GM18873 (cell line): ENCODE results near the gene C18orf54.
"Not testable (repeated sequence)": the region's sequence is repeated elsewhere in the genome, so short reads cannot be mapped to it uniquely, and the experiment has no call there.

Source experiments
- ATAC-seq: cut with Tn5 transposase; IDR thresholded peaks from one replicate; pipeline ENCODE4 v1.9.1; 2021; ENCODE audit warnings: mild to moderate bottlenecking, moderate library complexity, moderate number of reproducible peaks; ENCODE audit not compliant: unreplicated experiment, low FRiP score

The C18orf54 gene

DNA sequence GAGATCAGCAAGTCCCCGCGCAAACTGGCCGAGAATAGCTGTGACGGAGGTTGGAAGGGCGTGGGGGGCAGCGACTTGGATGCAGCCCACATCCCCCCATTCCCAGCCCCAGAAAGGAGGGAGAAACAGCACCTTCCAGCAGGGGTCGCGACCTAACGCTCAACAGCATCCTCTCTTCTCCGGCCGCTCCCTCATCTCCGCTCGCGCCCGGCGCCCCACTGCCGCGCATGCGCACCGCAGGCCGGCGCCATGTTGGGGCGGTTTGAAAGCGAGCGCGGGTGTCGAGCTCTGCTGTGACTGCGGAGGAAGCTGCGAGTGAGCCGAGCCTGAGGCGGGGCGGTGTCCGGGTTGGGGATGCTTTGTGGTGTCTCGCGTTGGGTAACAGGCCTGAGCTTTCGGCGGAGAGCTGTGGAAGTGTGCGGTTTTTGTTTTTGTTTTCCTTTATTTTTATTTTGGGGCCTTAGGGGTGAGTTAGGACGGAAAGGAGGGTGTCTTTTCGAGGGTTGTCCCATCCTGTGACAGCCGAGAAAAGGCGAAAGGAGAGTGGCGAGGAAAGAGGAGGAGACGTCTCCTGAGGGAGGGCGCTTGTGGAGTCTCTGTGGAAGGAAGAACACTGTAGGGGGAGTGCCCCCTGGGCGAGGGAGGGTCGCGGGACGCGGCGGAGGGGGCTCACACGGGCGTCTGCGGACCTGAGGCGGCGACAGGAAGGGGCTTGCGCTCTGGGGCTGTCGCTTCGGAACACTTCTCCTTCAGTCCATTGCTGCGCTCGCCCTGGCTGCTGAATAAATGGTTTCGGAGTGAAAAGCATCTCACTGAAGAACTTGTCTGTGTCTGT lies at the start of gene C18orf54, which contains the start of gene STARD6:
Gene C18orf54, plus strand, starts transcription at position 247 of the 835 bp plus-strand sequence. CDS start 2,667 bp downstream, outside the sequence.
Gene STARD6, minus strand, starts transcription at position 199 of the 835 bp plus-strand sequence. CDS start 3,285 bp downstream, outside the sequence.
- peak; percentile 91 for ATAC-seq

GRCh38 chr18:54309564-54309963 lies 48.1 kb upstream of the C18orf54 start:
- not testable (repeated sequence) for ATAC-seq

GRCh38 chr18:54316071-54316820 lies 41.5 kb upstream of the C18orf54 start:
- ATAC-seq = no peak

DNA sequence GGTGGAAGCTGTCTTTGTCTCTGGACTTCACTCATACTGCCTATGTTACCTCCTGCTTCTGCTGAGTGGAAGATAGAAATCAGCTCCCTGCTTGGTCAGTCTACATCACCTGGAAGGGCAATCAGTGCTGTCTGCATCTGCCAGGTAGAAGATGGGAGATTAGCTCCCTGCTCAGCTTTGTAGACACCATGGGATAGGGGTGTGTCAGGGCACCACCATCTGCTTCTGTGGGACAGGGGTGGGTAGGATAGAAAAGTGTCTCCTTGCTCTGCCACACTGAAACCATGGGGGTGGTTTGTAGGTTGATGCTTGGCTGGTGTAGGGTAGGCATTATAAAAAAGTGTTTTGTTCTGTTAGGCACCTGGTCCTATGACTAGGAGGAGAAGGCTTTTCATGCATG lies 34.1 kb upstream of the C18orf54 start:
- ATAC-seq = no peak

DNA sequence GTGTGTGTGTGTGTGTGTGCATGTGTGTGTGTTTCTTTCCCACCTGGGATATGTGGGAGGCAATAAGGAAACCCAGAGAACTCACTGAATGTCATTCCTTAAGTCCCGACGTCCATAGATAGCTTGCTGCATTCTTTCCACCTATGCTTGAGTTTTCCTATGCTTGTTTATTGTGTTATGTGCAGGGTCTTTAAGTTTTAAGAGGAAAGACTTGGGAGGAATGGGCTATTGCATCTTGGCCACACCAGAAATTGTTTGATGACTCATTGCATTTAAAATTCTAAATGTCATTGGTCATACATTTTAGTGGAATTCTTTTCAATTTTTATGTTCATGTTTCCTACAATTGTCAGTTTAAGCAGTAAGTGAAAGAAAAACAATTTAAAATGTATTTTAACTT lies 33.7 kb upstream of the C18orf54 start:
- ATAC-seq = no peak

- no peak for ATAC-seq
Observed at GRCh38 chr18:54327818-54328217, 29.9 kb upstream of the C18orf54 start.

GRCh38 chr18:54329787-54330186 lies 27.9 kb upstream of the C18orf54 start:
- ATAC-seq = no peak

GRCh38 chr18:54330768-54331548 lies 26.7 kb upstream of the C18orf54 start:
- ATAC-seq = no peak

- ATAC-seq = no peak
Observed at GRCh38 chr18:54335638-54336173, 22.0 kb upstream of the C18orf54 start.

DNA sequence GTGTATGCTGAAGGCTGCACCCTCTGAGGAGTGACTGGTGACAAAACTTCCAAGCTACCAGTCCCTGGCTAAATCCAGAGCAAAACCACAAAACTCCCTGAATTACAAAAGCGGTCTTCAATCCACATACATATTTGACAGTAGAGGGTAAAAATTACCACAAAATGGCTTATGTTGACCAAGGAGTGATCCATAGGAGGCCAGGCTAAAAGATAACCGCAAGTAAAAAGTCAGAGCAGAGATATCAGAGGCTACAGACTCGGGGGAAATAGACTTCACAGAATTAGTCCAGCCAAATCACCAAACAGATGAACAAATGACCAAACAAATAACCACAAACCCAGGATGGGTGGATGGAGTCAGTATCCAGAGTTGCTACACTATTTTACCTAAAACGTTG lies 19.5 kb upstream of the C18orf54 start:
- no peak for ATAC-seq

GRCh38 chr18:54351186-54351585 lies 6.5 kb upstream of the C18orf54 start:
- no peak for ATAC-seq

DNA sequence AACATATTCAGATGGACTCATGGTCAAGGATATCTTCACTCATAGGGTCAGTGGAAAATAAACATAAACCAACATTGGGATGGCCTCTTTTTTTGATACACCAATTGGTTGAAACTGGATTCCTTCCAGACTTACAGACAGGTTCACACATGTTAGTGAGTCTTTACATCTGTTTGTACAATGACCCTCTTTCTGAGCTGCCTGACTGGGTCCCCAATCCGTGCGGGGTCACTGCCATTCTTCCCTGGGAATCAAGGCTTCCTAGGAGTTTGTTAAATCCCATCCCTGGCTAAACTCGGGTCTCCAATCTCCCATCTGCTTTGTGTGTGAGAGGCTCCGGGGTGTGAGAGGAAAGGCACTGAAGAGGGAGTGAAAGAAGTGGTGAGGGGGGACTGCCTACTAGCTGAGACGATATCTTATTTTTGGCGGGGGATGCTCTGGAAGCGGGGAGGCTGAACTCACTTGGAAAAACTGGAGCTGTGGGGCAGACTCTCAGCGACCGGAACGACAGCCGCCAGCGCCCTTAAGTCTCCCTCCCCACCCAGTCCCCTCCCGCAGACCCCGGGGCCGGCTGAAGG lies 535 bp upstream of the C18orf54 start:
- peak; percentile 6 for ATAC-seq

DNA sequence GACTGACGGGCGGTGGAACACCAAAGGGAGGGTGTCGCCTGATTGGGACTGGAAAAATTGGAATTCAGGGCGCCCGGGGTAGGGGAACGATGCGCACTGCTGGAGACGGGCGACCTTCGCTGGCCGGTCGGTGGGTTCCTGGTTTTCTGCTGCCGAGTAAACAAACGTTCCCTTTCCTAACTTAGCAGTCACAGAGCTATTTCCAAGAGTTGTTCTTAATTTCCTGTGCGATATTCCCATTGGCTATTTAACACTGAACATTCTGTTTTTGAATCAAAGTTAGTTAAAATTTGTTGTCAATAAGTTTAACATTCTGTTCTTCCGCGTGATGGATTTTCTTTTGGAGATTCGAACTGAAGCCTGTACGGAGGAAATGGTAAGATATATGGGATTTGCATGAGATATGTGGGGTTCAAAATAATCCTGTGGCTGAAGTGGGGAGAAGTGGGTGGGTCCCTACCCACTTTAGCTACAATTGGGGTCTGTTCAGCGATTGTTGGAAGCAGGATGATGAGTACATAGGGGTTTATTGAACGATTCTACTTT lies 862 bp downstream of the C18orf54 start:
- ATAC-seq = peak; percentile 9

- ATAC-seq = no peak
Observed at GRCh38 chr18:54359233-54359632, 1.5 kb downstream of the C18orf54 start.

DNA sequence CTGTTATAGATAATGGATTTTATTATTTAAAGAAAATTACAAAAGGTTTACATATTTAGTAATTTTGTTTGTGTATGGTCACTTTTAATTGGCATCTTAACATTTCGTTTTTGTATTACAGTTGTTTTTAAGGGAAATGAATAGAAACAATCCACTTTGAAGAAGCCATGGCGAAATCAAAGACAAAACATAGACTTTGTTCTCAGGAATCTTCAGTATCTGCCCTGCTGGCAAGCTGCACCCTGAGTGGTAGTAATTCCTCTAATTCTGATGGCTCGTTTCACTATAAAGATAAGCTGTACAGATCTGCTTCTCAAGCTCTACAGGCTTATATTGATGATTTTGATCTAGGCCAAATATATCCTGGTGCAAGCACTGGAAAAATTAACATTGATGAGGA lies 2.7 kb downstream of the C18orf54 start:
- no peak for ATAC-seq

DNA sequence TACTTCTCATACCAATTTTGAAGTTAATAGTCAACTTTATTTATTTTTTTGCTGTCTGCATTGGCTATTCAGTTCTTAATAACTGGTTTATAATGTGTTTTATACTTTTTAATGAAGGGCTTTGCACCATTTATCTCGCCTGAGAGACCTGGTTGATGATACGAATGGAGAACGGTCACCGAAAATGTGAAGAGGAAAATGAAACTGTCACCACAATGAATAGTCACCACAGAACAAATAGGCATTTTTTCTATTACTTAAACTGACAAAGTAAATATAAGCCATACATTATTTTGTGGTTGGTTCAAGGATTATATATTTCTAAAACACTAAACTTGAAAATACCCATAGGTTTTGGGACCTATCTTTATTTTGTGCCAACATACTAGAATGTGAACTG lies 20.4 kb downstream of the C18orf54 start:
- ATAC-seq = no peak

- ATAC-seq = no peak
Observed at GRCh38 chr18:54381640-54382039, 23.9 kb downstream of the C18orf54 start.

- no peak for ATAC-seq
Observed at GRCh38 chr18:54382076-54382475, 24.4 kb downstream of the C18orf54 start.

GRCh38 chr18:54382733-54383252 lies 25.1 kb downstream of the C18orf54 start:
- no peak for ATAC-seq

GRCh38 chr18:54386043-54386442 lies 28.3 kb downstream of the C18orf54 start:
- ATAC-seq = no peak
